ENCODE measurements around the gene MED9.

Gene MED9

DNA sequence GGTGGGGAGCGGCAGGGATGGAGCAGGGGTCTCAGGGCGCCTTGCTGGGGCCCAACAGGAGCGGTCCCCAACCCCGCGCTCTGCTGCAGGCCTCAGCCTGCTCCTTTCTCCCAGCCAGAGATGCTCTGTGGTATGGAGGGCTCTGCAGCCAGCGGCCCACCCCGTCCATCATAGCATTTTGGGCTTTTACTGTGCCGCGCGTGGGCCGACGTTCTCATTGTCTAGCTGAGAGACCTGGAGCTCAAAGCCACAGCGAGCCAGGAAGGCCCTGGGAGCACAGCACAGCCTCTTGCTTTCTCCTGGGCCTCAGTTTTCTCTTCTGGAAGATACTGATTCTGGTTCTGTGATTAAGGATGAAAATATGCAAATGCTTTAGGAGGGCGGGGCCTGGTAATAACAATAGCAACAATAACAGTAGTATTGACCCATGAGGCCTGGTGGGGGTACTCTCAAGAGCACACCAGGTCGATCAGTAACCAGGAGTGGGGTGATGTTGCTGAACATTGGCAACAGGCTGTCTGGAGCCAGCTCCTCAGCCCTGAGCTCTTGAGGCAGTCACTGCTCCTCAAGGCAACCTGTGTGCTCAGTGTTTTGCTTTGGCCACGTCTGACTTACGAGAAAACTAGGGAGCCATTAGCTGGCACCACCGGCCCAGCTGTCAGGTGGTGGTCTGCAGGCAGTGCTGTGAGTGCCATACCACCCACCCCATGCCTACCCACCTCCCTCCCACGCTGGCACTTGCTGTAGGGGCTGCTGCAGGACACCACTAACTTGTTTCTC, 20.5 kb downstream of the MED9 start:
- peaks cover 11% of the 10 kb centered on the region for H3K4me1 ChIP-seq
- H3K36me3 ChIP-seq (replicated peaks): peaks cover 8% of the 10 kb centered on the region; the same call in 1 of the 2 replicates
- in situ Hi-C loops (cut with MboI; ENCODE audit: low sequenced_read_pairs): loop anchor here (5.0 kb wide), 3 partner anchors 75 to 145 kb away; no protein-coding TSS in a partner anchor
- H3K4me3 ChIP-seq: peak overlapping the region; percentile 54
- no peaks in the 10 kb centered on the region for H3K27me3 ChIP-seq (ENCODE audit: low read depth)
- H3K9me3 ChIP-seq: no peaks in the 10 kb centered on the region
- DNase-seq (ENCODE audit: low spot score in 2 of 2): no peak

DNA sequence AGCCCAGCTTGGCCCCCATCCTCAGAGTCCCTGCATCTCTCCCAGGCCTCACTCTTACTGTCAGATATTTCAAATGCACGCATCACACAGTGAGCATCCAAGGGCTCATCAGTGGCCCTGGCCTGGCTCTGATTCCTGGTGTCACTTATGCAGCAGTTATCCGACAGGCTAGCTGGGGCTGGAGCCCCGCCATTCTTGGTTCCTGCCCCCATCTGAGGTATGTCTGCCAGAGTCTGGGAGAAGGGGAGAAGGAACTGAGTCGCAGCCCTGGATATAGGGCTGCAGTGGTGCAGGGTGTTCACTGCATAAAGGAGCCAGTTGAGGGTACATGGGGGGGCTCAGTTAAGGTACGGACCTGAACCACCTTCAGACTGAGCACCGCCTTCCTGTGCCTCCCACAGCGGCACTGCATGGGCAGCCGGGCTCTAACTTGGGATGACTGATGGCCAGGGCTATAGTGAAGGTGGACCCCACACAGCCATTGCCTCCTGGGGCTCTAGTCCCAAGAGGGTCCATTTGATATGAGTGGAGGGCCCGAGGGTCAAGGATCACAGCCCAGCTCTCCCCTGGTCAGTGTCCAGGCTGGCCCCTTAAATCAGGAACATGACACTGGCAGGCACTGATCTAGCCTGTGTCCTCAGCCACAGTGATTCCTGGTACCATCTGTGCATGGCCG, 21.2 kb downstream of the MED9 start:
- Histone ChIP-seq H3K27me3 (ENCODE audit: low read depth) (no peaks in the 10 kb centered on the region), H3K4me1 (peaks cover 7% of the 10 kb centered on the region; the same call in 1 of the 2 replicates), H3K36me3 (replicated peaks) (peaks cover under 1% of the 10 kb centered on the region; the same call in 1 of the 2 replicates), H3K4me3 (no peak overlapping the region), H3K9me3 (no peaks in the 10 kb centered on the region)
- in situ Hi-C loops (cut with MboI; ENCODE audit: low sequenced_read_pairs): loop anchor here (5.0 kb wide), 3 partner anchors 74 to 144 kb away; no protein-coding TSS in a partner anchor
- DNase-seq (ENCODE audit: low spot score in 2 of 2): no peak

DNA sequence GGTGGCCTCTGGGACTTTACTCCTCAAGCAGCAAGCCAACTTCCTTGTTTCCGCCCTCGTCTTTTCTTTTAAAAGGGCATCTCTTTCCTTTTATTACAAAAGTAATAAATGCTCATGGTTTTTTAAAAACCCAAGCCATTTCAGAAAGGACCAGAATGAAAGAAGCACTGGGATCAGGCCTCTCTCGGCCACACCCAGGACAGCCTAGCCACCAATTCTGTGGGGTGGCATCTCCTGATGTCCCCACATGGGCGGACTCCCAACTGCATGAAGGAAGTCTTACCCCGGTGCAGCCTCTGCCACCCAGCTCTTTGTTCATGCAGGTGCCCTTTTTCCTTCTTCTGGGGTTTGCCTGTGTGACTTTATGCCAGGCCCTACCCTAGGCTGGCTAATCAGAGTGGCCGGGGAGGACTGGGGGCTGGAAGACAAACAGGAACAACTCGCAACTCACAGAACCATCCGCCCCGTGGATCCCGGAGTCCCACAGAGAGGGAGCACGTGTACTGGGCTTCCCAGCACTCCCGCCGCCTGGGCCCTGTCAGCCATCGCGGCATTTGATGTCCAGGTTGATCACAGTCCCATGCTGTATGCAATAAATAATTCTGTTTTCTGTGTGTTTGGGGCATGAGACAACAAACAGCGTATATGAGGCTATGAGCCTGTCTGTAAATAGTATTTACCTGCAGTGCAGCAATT, 22.0 kb downstream of the MED9 start:
- DNase-seq (ENCODE audit: low spot score in 2 of 2): no peak
- Histone ChIP-seq H3K9me3 (no peaks in the 10 kb centered on the region), H3K36me3 (replicated peaks) (no peaks in the 10 kb centered on the region), H3K4me3 (no peak overlapping the region), H3K4me1 (peaks cover 6% of the 10 kb centered on the region; the same call in 1 of the 2 replicates), H3K27me3 (ENCODE audit: low read depth) (no peaks in the 10 kb centered on the region)
- in situ Hi-C loops (cut with MboI; ENCODE audit: low sequenced_read_pairs): loop anchor here (5.0 kb wide), 3 partner anchors 74 to 144 kb away; no protein-coding TSS in a partner anchor

GRCh38 chr17:17499402-17500145, 22.8 kb downstream of the MED9 start:
- H3K4me1 ChIP-seq: peaks cover 6% of the 10 kb centered on the region; the same call in 1 of the 2 replicates
- H3K9me3 ChIP-seq: no peaks in the 10 kb centered on the region
- no peak overlapping the region for H3K4me3 ChIP-seq
- no peak for DNase-seq (ENCODE audit: low spot score in 2 of 2)
- in situ Hi-C loops (cut with MboI; ENCODE audit: low sequenced_read_pairs): loop anchor here (5.0 kb wide), 3 partner anchors 73 to 143 kb away; no protein-coding TSS in a partner anchor
- no peaks in the 10 kb centered on the region for H3K27me3 ChIP-seq (ENCODE audit: low read depth)
- H3K36me3 ChIP-seq (replicated peaks): no peaks in the 10 kb centered on the region

- no peaks in the 10 kb centered on the region for H3K27me3 ChIP-seq (ENCODE audit: low read depth)
- no peak overlapping the region for H3K4me3 ChIP-seq
- no peaks in the 10 kb centered on the region for H3K36me3 ChIP-seq (replicated peaks)
- in situ Hi-C loops (cut with MboI; ENCODE audit: low sequenced_read_pairs): no loop called here
- no peaks in the 10 kb centered on the region for H3K9me3 ChIP-seq
- H3K4me1 ChIP-seq: peaks cover 6% of the 10 kb centered on the region; the same call in 1 of the 2 replicates
- no peak for DNase-seq (ENCODE audit: low spot score in 2 of 2)
Observed at GRCh38 chr17:17500999-17501605, 24.3 kb downstream of the MED9 start.

GRCh38 chr17:17502741-17503565, 26.2 kb downstream of the MED9 start:
- in situ Hi-C loops (cut with MboI; ENCODE audit: low sequenced_read_pairs): no loop called here
- Histone ChIP-seq H3K4me3 (no peak overlapping the region), H3K27me3 (ENCODE audit: low read depth) (no peaks in the 10 kb centered on the region), H3K36me3 (replicated peaks) (no peaks in the 10 kb centered on the region), H3K4me1 (no peaks in the 10 kb centered on the region), H3K9me3 (no peaks in the 10 kb centered on the region)
- DNase-seq (ENCODE audit: low spot score in 2 of 2): no peak

GRCh38 chr17:17503566-17504130, 26.8 kb downstream of the MED9 start:
- no peak overlapping the region for H3K4me3 ChIP-seq
- H3K9me3 ChIP-seq: no peaks in the 10 kb centered on the region
- no peak for DNase-seq (ENCODE audit: low spot score in 2 of 2)
- in situ Hi-C loops (cut with MboI; ENCODE audit: low sequenced_read_pairs): no loop called here
- H3K27me3 ChIP-seq (ENCODE audit: low read depth): no peaks in the 10 kb centered on the region
- H3K36me3 ChIP-seq (replicated peaks): no peaks in the 10 kb centered on the region
- no peaks in the 10 kb centered on the region for H3K4me1 ChIP-seq

DNA sequence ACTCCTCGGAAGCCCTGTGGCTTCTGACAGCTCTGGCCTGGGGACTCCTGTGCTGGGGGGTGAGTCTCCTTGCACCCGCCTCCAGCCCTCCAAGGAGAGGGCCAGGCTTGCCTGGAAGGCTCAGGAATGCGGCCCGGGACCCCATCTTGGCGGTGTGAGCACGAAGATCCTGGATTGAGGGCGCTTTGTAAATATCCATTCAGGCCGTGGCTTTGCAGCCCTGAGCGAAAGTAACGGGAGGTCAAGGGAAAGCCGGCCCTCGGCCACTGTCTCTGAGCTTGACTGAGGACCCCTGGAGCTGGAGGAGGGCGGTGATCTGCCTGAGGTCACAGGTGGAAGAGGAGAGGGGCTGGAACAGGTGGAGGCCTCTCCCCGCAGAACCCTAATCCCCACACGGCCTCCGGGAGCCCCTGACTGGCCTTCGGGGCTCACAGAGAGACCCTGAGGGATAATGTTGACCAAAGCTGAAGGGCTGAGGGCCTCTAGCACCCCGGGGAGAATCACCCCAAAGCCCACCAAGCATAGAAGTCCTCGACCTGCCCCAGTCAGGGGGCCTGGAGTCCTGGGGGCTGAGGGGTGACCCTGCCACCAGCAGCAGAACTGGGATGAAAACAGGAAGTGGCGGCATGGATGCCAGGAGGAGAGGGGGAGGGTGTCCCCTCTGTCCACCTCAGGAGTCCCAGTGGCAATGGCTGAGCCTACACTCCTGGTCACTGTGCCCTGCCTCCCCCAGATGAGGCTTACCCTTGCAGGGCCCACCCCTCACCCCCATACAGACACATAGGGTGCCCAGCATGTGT, 27.7 kb downstream of the MED9 start:
- no peaks in the 10 kb centered on the region for H3K4me1 ChIP-seq
- no peaks in the 10 kb centered on the region for H3K27me3 ChIP-seq (ENCODE audit: low read depth)
- DNase-seq (ENCODE audit: low spot score in 2 of 2): no peak
- H3K9me3 ChIP-seq: no peaks in the 10 kb centered on the region
- in situ Hi-C loops (cut with MboI; ENCODE audit: low sequenced_read_pairs): no loop called here
- no peaks in the 10 kb centered on the region for H3K36me3 ChIP-seq (replicated peaks)
- no peak overlapping the region for H3K4me3 ChIP-seq

DNA sequence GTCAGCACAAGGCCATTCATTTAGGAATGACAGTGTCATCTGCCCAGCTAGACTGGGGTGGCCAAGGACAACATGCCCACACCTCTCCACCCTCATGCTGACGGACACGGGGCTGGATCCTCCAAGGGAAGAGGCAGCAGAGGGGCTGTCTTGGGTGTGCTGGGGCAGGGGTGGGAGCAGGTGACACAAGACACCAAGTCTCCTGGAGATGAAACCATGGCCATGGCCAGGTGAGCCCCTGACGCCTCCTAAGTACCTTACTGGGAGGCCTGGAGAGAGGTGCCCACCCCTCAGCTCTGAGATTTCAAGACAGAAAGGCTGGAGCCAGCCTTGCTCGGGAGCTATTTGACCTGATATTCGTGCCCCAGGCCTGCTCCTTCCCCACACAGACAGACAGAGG, 28.4 kb downstream of the MED9 start:
- Histone ChIP-seq H3K9me3 (no peaks in the 10 kb centered on the region), H3K4me1 (no peaks in the 10 kb centered on the region), H3K4me3 (no peak overlapping the region), H3K36me3 (replicated peaks) (no peaks in the 10 kb centered on the region), H3K27me3 (ENCODE audit: low read depth) (no peaks in the 10 kb centered on the region)
- DNase-seq (ENCODE audit: low spot score in 2 of 2): no peak
- in situ Hi-C loops (cut with MboI; ENCODE audit: low sequenced_read_pairs): no loop called here

DNA sequence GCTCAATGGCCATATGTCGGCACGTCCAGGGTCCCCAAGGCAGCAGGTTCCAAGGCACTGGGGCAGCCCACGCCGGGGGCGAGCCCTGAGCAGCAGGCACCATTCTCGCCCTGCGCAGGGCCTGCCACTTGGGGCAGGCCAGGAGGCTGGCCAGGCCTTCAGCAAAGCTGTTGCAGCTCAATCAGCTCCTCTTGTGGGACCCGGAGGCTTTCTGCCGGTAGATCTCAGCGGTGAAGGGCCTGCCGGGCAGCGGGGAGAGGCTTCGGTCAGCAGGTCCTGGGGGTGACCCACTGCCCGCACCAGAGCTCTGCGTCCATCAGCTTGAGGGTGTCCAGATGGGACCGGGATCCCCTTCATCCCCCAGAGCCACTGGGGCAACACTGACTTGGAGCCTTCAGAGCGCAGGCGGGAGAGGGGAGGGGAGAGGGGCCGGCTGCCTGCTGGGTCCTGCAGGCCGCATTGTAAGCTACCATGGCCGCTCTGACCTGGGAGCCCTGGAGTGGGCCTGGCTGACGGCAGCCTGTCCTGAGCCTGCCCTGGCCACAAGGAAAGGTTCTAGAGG, 28.9 kb downstream of the MED9 start:
- no peak for DNase-seq (ENCODE audit: low spot score in 2 of 2)
- in situ Hi-C loops (cut with MboI; ENCODE audit: low sequenced_read_pairs): no loop called here

DNA sequence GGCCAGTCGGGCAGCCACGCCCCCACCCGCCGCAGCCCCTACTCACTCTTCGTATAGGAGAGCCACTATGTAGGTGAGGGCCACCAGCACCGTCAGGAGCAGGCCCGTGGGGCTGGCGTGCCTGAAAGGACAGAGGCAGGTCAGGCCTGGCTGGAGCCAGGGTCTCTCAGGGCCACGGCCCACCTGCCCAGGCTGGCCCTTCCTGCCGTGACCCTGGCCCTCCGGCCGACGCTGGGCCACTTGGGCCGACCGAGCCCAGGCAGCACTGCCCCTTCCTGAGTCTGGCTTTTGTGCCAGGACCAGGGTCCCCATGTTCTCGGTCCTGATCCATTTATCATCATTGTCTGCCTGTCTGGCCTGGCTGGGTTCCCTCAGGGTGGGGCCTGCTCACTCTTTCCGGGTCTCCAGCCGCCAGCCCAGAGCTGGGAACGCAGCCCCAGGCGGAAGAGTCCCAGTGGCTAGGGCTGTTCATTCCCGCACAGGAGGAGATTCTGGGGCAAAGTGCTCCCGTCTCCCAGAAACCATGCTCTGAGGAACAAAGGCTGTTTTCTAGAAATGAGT, 29.5 kb downstream of the MED9 start:
- in situ Hi-C loops (cut with MboI; ENCODE audit: low sequenced_read_pairs): no loop called here
- Histone ChIP-seq H3K4me3 (no peak overlapping the region), H3K27me3 (ENCODE audit: low read depth) (no peaks in the 10 kb centered on the region), H3K36me3 (replicated peaks) (no peaks in the 10 kb centered on the region), H3K4me1 (no peaks in the 10 kb centered on the region), H3K9me3 (no peaks in the 10 kb centered on the region)
- DNase-seq (ENCODE audit: low spot score in 2 of 2): no peak

More for the DNA sequence above, 28.9 kb downstream of the MED9 start:
- Histone ChIP-seq H3K4me3 (no peak overlapping the region), H3K9me3 (no peaks in the 10 kb centered on the region), H3K4me1 (no peaks in the 10 kb centered on the region), H3K36me3 (replicated peaks) (no peaks in the 10 kb centered on the region), H3K27me3 (ENCODE audit: low read depth) (no peaks in the 10 kb centered on the region)
